D341Med (cell line): ENCODE results near the gene HTT-AS.
A peak's percentile ranks its signal among the peaks of the same experiment; 100 is the strongest.
"Not testable (repeated sequence)": the region's sequence is repeated elsewhere in the genome, so short reads cannot be mapped to it uniquely, and the experiment has no call there.

Experiments
- DNase-seq: peaks from one replicate; pipeline ENCODE4 v3.0.0; 2012; ENCODE audit warnings: low spot score

The HTT-AS gene

GRCh38 chr4:3051141-3051897 lies 23.0 kb downstream of the HTT-AS start:
- DNase-seq = not testable (repeated sequence)

- DNase-seq = peak; percentile 72
These were observed 26.7 kb downstream of the HTT-AS start for GRCh38 chr4:3047464-3048286.

- DNase-seq = no peak
These were observed 27.7 kb downstream of the HTT-AS start for GRCh38 chr4:3046623-3047022.

- no peak for DNase-seq
These were observed 28.2 kb downstream of the HTT-AS start for GRCh38 chr4:3046162-3046561.

GRCh38 chr4:3044870-3045819 lies 29.2 kb downstream of the HTT-AS start:
- DNase-seq = no peak

GRCh38 chr4:3043282-3044020 lies 30.9 kb downstream of the HTT-AS start:
- no peak for DNase-seq

- no peak for DNase-seq
These were observed 32.1 kb downstream of the HTT-AS start for GRCh38 chr4:3042226-3042625.

- DNase-seq = no peak
These were observed 32.9 kb downstream of the HTT-AS start for GRCh38 chr4:3041192-3042142.

- no peak for DNase-seq
These were observed 33.7 kb downstream of the HTT-AS start for GRCh38 chr4:3040452-3041191.

- no peak for DNase-seq
These were observed 34.5 kb downstream of the HTT-AS start for GRCh38 chr4:3039706-3040366.

GRCh38 chr4:3037957-3038461 lies 36.3 kb downstream of the HTT-AS start:
- DNase-seq = no peak

GRCh38 chr4:3036131-3036952 lies 38.0 kb downstream of the HTT-AS start:
- no peak for DNase-seq

- no peak for DNase-seq
These were observed 38.7 kb downstream of the HTT-AS start for GRCh38 chr4:3035674-3036073.

GRCh38 chr4:3035249-3035648 lies 39.1 kb downstream of the HTT-AS start:
- DNase-seq = no peak

GRCh38 chr4:3034231-3034630 lies 40.1 kb downstream of the HTT-AS start:
- DNase-seq = no peak

- no peak for DNase-seq
These were observed 42.8 kb downstream of the HTT-AS start for GRCh38 chr4:3031357-3032082.
